Measurements from ENCODE around the gene C3orf80.
"Not testable (repeated sequence)": the region's sequence is repeated elsewhere in the genome, so short reads cannot be mapped to it uniquely, and the experiment has no call there.

C3orf80 gene

DNA sequence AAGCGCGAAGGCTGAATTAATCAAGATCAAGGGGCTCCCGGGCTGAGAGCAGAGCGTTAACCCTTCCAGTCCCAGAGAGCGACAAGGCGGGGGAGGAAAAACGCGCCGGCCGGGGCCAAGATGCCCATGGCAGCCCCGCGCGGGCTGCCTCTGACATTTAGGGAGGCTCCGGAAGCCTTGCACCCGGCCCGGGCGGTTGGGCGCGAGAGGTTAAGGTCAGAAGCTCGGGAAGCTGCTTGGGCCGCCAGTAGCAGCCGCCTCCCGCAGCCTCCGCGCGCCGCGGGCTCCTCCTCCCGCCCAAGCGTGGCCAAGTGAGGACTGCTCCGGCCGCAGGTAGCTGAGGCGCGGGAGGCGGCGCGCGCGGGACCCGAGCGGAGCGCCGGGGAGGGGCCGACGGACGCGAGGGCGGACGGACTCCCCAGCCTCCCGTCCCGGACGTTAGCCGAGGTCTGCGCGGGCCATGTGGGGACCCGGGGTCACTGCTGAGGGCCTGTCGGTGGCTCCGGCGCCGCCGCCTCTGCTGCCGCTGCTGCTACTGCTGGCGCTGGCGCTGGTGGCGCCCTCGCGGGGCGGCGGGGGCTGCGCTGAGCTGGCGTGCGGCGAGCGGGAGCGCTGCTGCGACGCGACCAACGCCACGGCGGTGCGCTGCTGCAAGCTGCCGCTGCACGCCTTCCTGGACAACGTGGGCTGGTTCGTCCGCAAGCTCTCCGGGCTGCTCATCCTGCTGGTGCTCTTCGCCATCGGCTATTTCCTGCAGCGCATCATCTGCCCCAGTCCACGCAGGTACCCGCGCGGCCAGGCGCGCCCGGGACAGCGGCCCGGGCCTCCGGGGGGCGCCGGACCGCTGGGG is at the start of gene C3orf80:
Gene C3orf80 (plus strand): TSS at position 247 of the 850 bp plus-strand sequence. CDS start 214 bp downstream, at position 461.
- peak; percentile 18 for DNase-seq

DNA sequence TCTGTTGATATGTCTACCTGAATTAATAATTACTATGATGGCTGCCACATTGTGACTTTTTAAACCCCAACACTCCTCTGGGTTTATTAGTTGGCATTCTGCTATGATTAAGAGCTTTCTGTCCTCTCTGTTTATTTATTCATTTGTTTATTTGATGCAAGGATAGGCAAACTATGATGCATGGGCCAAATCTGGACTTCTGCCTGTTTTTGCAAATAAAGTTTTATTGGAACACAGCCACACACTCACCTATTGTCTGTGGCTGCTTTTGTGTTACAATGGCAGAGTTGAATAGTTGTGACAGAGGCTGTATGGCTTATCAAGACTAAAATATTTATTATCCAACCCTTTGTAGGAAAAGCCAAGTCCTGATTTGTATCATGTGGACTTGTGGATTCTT is 48.3 kb upstream of the C3orf80 start:
- no peak for DNase-seq

DNA sequence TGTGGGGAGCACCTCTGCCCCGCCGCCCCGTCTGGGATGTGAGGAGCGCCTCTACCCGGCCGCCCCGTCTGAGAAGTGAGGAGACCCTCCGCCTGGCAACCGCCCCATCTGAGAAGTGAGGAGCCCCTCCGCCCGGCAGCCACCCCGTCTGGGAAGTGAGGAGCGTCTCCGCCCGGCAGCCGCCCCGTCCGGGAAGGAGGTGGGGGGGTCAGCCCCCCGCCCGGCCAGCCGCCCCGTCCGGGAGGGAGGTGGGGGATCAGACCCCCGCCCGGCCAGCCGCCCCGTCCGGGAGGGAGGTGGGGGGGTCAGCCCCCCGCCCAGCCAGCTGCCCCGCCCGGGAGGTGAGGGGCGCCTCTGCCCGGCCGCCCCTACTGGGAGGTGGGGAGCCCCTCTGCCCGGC is 46.6 kb upstream of the C3orf80 start:
- DNase-seq, result not testable (repeated sequence)

DNA sequence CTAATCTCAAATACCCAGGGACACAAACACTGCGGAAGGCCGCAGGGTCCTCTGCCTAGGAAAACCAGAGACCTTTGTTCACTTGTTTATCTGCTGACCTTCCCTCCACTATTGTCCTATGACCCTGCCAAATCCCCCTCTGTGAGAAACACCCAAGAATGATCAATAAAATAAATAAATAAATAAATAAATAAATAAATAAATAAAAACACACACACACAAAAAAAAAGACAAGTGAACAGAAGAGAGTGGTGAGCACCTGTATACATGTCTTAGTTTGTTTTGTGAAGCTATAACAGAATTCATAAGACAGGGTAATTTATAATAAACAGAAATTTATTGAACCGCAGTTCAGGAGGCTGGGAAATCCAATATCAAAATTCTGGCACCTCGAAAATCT is 45.8 kb upstream of the C3orf80 start:
- not testable (repeated sequence) for DNase-seq

DNA sequence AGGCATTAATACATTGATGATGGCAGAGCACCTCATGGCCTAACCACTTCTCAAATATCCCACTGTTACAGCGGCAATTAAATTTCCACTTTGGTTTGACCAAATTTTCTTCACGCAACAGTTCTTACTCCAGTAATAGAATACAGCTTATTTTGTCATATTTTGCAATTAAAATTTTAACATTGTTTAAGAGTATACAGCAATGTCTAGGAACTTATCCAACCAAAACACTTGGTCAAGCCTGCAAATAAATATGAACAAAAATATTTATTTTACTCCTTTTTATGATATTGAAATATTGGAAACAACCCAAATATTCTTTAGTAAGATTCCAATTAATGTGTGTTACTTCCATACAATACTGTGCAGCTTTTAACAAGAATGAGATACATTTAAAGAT is 45.3 kb upstream of the C3orf80 start:
- no peak for DNase-seq

DNA sequence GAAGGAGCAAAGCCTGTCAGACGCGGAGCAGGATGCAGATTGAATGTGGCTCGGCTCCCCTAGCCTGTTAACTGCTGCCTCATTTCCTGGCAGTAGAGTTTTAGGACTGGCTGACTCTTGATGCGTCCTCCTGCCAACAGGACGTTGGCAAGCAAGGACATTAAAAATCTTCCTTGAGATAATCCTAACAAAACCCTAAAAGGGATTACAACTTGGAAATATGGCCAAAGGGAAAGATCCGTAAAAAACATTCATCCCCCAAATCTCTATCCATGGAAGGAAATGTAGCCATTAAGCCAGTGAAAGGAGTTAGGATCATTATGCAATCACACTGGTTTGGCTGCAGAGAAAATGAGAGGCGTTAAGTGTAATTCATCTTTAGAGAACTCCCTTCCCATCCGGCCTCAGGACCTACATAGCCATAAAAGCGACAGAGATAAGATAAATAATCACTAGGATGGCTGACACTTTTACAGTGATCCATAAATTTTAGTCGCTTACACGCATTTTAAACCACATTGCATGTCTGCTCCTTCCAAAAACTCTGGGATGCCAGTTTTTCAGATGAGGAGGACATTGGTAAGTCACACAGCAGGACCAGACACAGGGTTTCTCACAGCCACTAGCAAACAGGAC is 44.5 kb upstream of the C3orf80 start:
- DNase-seq, result no peak

DNA sequence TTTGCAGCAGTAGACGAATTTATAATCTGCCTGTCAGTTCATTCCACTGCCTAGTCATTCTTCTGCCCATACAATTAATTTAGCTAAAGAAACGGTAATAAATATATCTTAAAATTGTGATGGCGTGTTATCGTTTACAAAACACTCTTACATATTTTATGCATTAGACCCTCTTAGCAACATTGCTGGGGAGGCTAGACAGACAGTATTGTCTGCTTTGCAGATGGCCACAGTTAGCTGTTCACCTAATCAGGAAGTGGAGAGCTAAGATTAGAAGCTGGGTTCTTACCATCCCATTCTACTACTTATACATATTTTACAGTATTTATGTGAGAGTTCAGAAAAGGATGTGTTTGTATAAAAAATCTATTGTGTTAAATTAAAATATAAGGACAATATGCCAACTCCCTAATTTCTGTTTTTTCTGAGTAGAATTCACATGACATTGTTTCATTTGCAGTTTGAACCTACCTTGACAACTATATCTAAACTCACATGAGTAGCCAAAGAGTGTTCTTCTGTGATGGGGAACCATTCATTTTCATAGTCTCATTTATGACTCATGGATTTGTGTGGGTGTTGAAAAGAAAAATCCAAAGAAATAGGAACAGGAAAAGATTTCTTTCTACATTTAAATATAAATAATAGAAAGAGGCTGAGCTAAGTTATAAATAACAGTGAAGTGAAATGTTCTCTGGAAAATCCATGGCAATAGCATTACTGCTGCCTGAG is 41.7 kb upstream of the C3orf80 start:
- DNase-seq, result no peak

DNA sequence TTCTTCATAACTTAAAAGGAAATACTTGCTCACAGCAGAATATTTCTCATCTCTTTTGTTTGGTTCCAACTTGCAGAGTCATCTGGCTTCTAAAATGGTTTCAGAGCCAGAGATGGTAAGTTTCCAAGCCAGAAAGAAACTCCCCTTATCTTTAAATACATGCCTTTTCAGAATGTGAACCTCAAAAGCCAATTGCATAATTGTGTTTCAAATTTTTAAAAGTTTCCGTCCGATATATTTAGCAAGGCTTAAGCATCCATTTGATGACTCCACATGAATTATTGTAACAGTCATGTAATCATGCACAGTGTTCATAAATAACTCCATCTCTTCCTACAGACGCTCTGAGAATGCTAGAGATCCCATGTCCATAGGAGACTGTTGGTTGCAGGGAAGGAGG is 40.6 kb upstream of the C3orf80 start:
- no peak for DNase-seq

DNA sequence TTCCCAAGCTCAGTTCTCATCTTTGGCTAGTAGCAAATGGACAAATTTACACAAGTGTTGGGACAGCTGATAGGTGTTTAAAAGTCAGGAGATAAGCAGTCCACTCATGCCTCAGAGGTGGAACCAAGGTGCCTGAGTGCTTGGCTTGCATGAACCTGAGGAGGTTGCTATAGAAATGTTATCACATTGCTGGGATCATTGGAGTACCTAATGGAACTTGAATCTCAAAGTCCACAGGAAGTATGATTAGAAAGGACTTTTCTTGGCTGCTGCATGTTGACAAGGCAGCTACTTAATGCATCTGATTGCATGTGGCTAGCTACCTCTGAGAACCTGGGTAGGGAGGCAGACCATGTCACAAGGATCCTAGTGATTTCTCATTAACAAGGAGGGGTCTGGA is 39.5 kb upstream of the C3orf80 start:
- DNase-seq, result no peak

DNA sequence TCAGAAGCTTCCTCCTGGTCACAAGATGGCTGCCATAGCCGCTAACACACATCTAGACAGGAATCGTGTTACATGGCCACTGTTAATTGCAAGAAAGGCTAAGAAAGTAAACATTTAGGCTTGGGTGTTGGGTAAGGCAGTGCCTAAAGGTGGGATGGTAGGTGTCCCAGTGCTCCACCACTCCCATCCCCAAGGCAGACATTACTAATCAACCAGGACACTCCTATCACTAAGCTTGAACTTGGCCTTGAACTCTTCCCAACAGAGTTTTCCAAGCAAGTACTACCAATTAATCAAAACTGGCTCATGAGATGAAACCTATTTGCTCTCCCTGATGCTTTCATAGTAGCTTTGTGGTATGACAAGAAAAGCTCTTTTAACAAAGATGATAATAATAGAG is 37.9 kb upstream of the C3orf80 start:
- DNase-seq, result no peak

DNA sequence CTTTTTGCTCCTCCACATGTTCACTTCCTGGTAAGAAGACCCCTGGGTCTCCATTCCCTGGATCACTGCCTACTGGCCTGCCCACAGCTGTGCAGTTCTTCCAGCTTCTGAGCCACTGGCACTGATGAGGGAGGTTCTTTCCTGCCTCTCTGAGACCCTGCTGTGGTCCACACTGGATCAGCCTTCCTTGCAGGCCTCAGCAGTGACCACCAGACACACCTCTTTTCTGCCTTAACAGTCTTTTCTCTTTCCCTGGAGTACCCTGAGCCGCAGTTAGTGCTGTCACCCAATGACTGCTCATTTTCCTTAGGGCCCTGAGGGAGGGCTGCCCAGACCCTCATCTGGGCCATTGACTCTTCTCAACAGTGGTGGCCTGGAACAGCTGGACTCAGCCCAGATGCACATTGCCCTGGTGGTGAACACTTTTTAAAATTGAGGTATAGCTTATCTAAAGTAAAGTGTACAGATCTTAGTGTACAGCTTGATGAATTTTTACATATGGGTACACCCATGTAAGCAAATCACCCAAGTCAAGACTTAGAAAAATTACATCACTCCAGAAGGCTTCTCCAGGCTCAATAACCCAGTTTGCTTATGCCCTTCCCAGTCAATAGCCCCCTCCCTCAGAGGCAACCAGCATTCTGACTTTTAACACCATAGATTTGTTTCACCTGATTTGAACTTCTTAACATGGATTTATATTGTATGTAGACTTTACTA is 32.8 kb upstream of the C3orf80 start:
- no peak for DNase-seq

DNA sequence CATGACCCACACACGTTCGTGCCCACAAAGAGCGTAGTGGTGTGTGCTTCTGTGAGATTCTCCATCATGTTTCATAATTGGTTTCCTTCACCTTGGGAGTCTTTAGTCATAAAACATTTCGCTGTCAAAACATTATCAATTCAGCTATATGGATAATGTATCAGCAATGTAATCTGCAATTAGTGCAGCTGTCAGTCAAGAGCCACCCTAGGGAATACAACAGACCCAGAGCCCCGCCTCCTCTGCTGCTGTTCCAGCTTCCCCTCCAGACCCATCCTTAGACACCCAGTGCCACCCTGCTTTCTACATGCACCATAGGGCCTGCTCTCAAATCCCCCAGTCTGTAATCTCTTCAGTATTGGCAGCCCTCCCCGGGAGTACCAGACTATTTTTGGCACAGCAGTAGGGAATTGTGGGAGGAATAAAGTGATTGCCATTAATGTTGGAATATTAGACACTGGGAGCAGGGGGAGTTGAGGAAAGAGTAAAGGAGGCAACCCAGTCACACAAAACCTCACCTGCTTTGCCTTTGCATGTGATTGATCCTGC is 31.5 kb upstream of the C3orf80 start:
- no peak for DNase-seq

DNA sequence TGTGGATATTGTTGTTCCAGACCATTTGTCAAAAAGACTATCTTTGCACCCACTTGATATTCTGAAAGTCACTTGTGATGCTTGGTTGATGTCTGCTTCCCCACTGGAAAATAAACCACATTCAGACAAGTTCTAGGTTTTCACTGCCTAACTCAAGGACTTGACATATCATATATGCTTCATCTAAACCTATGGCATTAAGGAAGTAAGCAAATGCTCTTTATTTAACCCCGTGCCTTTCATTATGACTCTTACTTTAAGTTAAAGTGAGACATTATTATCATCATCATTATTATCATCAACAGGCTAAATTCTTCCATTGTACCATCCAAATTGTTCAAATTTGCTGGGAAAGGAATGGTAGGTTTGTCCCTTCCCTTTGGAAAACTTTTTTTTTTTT is 30.8 kb upstream of the C3orf80 start:
- no peak for DNase-seq

DNA sequence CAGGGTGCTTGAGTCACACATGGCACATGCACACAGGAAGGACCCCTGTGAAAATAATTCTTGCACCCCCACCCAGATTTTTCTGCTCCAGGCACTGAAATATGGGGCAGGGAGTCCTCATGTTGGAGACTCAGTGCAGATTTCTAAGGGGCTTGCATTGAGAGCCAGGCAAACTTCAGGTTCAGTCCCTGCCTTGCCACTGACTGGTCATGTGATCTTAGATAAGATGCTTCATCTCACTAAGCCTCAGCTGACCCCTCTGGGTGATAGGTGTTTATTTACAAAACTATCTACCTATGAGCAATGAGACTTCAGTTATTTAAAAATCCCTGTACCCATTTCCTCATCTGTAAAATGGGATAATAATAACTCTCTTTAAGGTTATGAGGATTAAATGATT is 30.1 kb upstream of the C3orf80 start:
- no peak for DNase-seq

DNA sequence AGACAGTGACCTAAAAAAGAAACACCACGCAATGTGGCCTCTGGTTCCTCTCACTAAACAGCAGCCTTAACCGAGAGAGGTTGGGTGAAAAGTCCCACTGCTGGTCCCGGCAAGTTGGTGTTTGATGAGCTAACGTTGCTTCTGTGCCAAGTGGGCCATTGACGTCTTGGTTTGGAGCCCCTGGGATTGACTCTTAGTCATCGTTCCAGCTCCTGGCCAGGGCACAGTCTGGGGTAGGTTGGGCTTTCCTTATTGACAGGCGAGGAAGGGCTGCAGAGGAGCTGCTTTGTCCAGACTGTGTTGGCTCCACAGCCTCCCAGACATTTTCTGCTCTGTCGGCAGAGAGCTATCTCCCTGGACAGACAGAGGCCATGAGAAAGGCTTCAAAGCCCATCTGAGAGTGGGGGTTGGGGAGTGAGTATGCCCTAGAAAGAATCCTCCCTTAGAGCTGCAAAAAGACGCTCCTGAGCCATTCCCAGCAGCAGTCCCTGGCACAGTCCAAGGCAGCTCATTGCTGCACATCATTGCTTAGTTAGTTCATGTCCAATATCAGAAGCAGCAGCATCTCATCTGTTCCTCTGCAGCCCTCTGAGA is 28.6 kb upstream of the C3orf80 start:
- DNase-seq, result no peak

DNA sequence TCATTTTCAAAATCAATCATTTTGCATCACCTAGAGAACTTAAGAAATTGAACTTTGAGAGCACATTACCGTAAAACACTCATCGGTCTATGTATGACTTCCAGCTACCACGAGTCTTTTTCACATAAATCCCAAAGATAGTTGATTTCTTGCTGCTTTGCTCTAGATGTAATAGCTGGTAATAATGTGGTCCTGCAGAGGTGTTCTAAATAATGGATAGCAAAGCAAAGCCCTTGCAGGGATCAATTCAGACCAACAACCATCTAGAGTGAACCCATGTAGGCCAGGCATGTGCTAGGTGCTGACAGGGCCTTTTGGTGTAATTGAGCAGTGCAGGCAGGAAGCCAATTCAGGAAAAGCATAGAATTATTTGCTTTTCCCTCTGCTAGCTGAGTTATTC is 26.1 kb upstream of the C3orf80 start:
- no peak for DNase-seq

DNA sequence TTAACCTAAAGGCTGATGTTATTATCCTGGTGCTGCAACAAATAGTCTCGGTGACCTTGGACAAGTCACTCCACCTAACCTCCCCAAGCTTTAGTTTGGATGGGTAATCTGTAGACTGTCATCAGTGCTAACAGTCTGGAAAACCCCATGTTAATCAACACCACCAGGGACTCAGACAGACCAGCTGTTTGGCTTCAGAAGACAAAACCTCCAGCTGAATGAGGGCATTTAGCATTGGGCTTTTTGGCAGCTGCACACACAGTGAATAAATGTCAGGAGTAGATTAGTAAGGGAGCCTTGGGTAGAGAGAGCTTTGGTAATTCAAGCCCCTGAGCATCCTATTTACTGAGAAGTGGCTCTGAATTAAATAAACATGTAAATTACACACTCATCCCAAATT is 24.9 kb upstream of the C3orf80 start:
- DNase-seq, result no peak

DNA sequence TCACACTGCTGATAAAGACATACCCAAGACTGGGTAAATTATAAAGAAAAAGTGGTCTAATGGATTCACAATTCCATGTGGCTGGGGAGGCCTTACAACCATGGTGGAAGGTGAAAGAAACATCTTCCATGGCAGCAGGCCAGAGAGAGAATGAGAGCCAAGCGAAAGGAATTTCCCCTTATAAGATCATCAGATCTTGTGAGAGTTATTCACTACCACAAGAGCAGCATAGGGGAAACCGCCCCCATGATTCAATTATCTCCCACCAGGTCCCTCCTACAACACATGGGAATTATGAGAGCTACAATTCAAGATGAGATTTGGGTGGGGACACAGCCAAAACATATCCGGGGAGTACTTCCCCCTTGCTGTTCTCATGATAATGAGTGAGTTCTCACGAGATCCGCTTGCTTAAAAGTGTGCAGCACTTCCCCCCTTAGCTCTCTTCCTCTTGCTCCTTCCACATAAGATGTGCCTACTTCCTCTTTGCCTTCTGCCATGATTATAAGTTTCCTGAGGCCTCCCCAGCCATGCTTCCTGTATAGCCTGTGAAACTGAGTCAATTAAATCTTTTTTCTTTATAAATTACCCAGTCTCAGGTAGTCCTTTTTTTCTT is 20.7 kb upstream of the C3orf80 start:
- DNase-seq, result not testable (repeated sequence)

DNA sequence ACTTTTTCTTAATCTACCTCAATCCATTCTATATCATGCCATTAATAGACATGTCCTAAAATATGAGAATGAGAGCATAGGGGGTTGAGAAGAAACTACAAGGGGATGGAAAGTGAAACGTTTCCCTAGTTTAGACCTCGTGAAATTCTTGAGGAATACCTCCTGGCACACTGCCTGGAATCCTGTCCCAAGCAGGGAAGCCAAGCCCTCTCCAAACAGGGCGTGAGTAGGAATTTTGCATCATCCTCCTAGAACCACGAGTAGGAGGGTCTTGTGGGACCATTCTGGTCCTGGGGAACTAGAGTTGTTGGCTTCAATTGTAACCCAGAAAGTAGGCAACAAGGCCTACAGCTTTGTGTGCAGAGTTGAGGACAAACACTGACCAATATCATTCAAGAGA is 19.6 kb upstream of the C3orf80 start:
- DNase-seq, result no peak

DNA sequence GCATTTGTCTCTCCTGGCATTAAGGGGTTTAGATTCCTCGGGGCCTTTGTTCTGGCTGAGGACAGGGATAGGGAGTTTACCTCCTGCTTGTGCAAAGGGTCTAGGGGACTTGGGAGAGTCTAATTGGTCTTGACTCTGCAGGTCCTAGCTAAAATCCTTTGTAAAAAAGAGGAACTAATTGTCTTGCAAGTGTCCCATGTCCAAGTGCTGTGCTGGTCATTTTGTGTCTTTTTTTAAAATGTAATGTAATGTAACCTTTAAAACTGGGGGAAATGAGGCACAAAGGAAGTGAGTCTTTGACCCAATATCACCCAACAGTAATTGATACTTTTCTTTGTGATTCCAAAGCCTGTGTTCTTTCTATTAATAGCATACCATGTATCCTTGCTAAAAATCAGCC is 14.9 kb upstream of the C3orf80 start:
- no peak for DNase-seq

DNA sequence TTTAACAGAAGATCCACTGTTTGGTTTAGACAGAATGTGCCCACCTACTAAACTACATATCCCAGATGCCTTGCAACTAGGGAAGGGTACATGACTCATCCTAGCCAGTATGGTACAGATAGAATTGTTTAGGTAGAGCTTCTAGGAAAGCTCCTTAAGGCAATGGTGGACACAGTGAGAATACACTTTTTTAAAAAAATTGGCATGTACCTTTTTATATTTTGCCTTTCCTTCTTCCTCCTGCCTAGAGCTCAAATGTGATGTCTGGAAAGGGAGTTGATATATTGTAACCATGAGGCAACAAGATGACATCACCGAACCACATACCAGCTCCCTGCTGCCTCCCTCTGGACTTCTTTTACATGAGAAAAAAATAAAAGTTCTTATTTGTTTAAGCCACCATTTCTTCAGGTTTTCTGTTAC is 14.4 kb upstream of the C3orf80 start:
- DNase-seq, result no peak

DNA sequence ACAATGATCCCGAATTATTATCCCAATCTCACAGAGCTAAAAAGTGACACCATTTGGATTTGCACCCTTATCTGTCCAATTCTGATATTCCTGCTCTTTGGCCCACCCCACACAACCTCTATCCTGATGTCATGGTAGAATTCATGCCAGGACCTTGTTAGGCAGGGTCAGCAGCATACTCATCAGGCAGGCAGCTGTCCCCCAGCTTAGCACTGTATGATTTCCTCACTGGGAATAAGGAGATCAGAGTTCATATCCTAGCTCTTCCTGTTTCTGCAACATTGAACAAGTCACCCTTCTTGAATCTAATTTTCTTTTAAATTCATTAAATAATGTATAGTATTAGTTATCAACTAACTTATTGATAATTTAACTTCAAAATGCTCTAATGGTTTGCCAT is 12.0 kb upstream of the C3orf80 start:
- no peak for DNase-seq
